Right lobe of liver (tissue), 4 donors: Measurements from ENCODE around the gene KIF25.

Experiments used
- CTCF ChIP-seq, 4 donors: fragments of 200-600 bp in 3 of 4; fragments of 450-650 bp in 1 of 4; IDR thresholded peaks; one replicate each; pipeline versions ENCODE4 v1.5.1 to v1.8.0; 2016 to 2022; ENCODE audit warnings: antibody characterized with exemption in 4 of 4, mild to moderate bottlenecking in 2 of 4
- POLR2A ChIP-seq: fragments of 450-650 bp; IDR thresholded peaks from one replicate; pipeline ENCODE4 v1.6.1; 2017; ENCODE audit warnings: antibody characterized with exemption, mild to moderate bottlenecking
- donor health status: DM: no; HTN: no; CAD: no.
- donor health status: DM: no; HTN: no; CAD: no.
- donor health status: DM: no; HTN: yes; CAD: no.

- TF ChIP-seq CTCF (IDR thresholded peaks at IDR 0.05) (no peak), POLR2A (no peak)
These were observed 41.0 kb upstream of the KIF25 start for GRCh38 chr6:167956491-167956890.
